ENCODE results near the gene AHCY.

The AHCY gene

DNA sequence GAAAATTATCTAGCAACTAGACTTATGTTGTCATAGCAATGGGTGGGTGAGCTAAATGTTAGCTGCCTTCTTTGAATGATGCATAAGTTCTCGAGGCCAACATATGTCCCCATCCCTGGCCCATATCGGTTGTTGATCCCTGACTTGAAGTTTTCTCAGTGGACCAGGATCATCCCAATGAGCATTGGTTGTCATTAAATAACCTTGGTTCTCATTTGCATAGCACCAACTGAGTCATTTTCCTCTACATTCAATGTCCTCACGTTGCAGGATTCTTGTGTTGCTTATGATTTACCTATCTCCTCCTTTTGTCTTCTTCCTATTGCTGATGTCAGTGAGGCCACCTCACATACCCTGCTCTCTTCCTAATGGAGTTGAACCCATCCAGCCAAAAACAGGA is 12.1 kb upstream of the AHCY start:
- Histone ChIP-seq H3K4me3 (ENCODE audit: low read depth, low read length) (no peak overlapping the region), H3K27ac (no peak overlapping the region)
- in situ Hi-C loops (cut with HindIII; ENCODE audit: low pct_ligation_motif_present, low sequenced_read_pairs) = no loop called here

DNA sequence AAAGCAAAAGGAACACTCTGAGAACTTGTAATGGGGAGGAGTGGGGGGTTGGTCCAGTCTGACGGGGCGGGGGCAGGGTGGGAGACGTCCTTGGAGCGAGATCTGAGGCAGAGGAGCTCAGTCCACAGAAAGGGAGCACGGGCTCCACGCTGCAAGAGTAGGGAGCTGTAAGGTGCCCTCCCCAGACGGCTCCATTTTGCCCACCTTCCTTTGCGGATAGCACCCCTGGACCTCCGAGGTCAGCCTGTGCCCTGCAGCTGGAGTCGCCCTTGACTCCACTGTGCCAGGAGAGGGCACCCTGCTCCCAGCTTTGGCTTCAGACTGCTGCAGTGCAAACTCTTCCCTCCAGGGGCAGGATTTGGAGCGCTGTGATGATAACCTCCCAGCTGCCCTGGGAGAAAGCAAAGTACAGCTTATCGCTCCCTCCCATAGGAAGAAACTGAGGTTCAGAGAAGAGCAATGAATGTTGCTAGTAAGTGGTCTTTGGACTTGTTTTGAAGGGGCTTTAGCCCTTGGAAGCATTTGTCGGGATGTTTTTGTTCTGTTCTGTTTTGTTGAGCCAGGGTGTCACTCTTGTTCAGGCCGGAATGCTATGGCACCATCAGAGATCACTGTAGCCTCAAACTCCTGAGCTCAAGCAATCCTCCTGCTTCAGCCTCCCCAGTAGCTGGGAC is 9.5 kb upstream of the AHCY start:
- H3K27me3 ChIP-seq (replicated peaks) = no peaks in the 10 kb centered on the region
- H3K27ac ChIP-seq = no peak overlapping the region
- in situ Hi-C loops (cut with HindIII; ENCODE audit: low pct_ligation_motif_present, low sequenced_read_pairs) = no loop called here
- no peaks in the 10 kb centered on the region for H3K36me3 ChIP-seq (replicated peaks)
- DNase-seq = peak; percentile 77
- H3K4me3 ChIP-seq (ENCODE audit: low read depth, low read length) = peak overlapping the region; percentile 42
- TF ChIP-seq, protein P1, sequence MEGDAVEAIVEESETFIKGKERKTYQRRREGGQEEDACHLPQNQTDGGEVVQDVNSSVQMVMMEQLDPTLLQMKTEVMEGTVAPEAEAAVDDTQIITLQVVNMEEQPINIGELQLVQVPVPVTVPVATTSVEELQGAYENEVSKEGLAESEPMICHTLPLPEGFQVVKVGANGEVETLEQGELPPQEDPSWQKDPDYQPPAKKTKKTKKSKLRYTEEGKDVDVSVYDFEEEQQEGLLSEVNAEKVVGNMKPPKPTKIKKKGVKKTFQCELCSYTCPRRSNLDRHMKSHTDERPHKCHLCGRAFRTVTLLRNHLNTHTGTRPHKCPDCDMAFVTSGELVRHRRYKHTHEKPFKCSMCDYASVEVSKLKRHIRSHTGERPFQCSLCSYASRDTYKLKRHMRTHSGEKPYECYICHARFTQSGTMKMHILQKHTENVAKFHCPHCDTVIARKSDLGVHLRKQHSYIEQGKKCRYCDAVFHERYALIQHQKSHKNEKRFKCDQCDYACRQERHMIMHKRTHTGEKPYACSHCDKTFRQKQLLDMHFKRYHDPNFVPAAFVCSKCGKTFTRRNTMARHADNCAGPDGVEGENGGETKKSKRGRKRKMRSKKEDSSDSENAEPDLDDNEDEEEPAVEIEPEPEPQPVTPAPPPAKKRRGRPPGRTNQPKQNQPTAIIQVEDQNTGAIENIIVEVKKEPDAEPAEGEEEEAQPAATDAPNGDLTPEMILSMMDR (IDR thresholded peaks at IDR 0.05; ENCODE audit: low read depth, low read length, missing control alignments) = peak; percentile 100

More for the DNA sequence above, 12.1 kb upstream of the AHCY start:
- Histone ChIP-seq H3K36me3 (replicated peaks) (no peaks in the 10 kb centered on the region), H3K27me3 (replicated peaks) (no peaks in the 10 kb centered on the region)
- no peak for DNase-seq
- TF ChIP-seq, protein P1 (IDR thresholded peaks at IDR 0.05; ENCODE audit: low read depth, low read length, missing control alignments) = no peak

DNA sequence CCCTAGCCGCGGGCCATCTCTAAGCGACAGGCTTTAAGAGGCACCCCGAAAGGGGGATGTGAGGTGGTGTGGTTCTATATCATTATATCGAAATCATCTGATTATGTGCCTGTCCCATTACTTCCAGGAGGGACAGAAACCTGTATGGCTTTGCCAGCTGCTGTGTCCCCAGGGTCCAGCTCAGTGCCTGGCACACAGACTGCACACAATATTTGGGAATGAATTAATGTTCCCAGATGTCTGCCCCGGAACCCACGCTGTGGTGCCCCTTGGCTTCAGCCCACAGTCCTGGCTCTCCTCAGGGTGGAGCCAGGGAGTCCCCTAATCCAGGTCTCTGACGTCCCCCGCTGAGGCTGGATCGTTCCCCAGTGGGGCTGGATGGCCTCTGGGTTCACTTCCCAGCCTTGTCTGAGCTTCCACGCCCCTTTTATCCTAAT is 8.9 kb upstream of the AHCY start:
- H3K36me3 ChIP-seq (replicated peaks) = no peaks in the 10 kb centered on the region
- no peak for DNase-seq
- no peak overlapping the region for H3K27ac ChIP-seq
- H3K27me3 ChIP-seq (replicated peaks) = no peaks in the 10 kb centered on the region
- in situ Hi-C loops (cut with HindIII; ENCODE audit: low pct_ligation_motif_present, low sequenced_read_pairs) = no loop called here
- TF ChIP-seq, protein P1 (IDR thresholded peaks at IDR 0.05; ENCODE audit: low read depth, low read length, missing control alignments) = no peak
- H3K4me3 ChIP-seq (ENCODE audit: low read depth, low read length) = peak overlapping the region; percentile 15

DNA sequence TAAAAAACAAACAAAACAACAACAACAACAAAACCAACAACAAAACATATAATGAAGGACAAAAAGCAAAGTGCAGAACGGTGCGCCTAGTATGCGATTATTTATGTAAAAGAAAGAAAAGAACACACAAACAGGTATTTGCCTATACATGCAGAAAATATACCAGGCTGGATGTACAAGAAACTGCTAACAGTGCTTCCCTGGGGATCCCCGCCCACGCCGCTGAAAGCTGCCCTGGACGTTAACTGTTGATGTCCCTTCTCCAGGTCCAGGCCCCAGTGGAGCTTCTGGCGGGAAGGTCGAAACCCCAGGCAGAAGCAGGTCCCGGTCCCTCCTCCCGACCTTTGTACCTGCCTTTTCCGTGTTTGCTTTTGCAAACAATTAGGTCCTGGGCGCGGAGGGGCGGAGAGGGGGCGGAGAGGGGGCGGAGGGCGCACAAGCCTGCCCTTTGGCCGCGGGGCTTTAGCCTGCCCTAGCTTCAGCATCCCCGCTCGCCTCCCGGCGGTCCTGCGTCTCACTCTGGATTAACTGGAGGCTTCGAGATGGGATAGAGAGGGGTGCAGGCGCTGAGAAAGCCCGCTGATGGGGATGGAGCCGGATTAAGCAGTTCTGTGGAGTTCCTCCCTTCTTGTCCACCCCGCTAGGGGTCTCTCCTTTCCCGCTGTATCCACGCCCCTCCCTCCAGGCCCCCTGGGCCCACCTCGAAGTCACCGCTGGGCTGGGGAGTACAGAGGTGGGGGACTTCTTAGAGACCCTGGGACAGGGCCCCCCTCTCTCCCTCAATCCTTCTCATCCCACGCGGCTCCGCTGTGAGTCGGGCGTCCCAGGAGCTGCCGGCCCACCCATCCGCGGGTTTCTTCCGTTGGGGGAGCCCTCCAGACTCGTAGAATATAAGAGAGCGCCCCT is 8.2 kb upstream of the AHCY start:
- H3K27me3 ChIP-seq (replicated peaks) = no peaks in the 10 kb centered on the region
- peak overlapping the region; percentile 15 for H3K4me3 ChIP-seq (ENCODE audit: low read depth, low read length)
- DNase-seq = no peak
- in situ Hi-C loops (cut with HindIII; ENCODE audit: low pct_ligation_motif_present, low sequenced_read_pairs) = no loop called here
- no peak overlapping the region for H3K27ac ChIP-seq
- TF ChIP-seq, protein P1 (IDR thresholded peaks at IDR 0.05; ENCODE audit: low read depth, low read length, missing control alignments) = peak; percentile 36
- no peaks in the 10 kb centered on the region for H3K36me3 ChIP-seq (replicated peaks)

DNA sequence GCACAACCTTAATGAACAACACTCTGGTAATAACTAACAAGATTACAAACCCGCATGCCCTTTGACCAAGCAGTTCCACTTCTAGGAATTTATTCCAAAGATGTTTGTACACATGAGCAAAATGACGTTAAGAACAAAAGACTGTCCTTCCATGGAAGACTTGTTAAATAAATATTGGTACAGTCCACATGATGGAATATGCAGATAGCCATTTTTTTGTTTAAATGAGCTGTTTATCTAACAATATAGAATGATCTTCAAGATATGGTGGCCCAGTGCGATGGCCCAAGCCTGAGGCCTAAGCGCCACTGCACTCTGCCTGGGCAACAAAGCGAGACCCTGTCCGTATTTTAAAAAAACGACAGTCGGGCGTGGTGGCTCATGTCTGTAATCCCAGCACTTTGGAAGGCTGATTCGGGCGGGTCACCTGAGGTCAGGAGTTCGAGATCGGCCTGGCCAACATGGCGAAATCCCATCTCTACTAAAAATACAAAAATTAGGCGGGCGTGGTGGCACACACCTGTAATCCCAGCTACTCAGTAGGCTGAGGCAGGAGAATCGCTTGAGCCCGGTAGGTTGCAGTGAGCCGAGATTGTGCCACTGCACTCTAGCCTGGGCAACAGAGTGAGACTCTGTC is 7.4 kb upstream of the AHCY start:
- in situ Hi-C loops (cut with HindIII; ENCODE audit: low pct_ligation_motif_present, low sequenced_read_pairs) = no loop called here
- no peaks in the 10 kb centered on the region for H3K36me3 ChIP-seq (replicated peaks)
- TF ChIP-seq, protein P1 (IDR thresholded peaks at IDR 0.05; ENCODE audit: low read depth, low read length, missing control alignments) = no peak
- no peak overlapping the region for H3K4me3 ChIP-seq (ENCODE audit: low read depth, low read length)
- no peak overlapping the region for H3K27ac ChIP-seq
- no peaks in the 10 kb centered on the region for H3K27me3 ChIP-seq (replicated peaks)
- DNase-seq = no peak
